Stimulated activated CD4-positive, alpha-beta T cell treated with anti-CD3 and anti-CD28 coated beads, Interleukin-2, amount 100 ng/mL, for 24 hours (primary cell): Measurements from ENCODE around the gene DSE.

Experiments used
- DNase-seq, 2 donors: peaks; one replicate each; pipeline ENCODE4 v3.0.0-alpha.2; 2020

DSE gene

GRCh38 chr6:116388924-116389323 lies 18.2 kb downstream of the DSE start:
- no peak for DNase-seq

DNA sequence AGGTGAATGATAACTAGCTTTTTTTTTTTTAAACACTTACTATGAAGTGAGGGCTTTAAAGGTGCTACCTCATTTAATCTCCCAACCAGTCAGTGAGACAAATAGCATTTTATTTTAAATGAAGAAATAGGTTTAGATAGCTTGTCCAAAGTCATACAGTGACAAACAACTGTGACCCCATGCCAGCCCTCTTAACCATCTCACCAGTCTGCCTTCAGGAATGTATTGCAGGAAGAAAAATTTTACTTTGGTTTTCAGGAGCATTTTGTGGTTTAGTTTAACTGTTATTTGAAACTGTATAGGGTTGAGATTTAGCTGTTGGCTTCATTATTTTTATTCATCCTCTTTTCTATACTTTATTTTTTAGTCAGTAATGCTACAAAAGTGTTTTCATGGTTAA lies 18.6 kb downstream of the DSE start:
- DNase-seq, result no peak

DNA sequence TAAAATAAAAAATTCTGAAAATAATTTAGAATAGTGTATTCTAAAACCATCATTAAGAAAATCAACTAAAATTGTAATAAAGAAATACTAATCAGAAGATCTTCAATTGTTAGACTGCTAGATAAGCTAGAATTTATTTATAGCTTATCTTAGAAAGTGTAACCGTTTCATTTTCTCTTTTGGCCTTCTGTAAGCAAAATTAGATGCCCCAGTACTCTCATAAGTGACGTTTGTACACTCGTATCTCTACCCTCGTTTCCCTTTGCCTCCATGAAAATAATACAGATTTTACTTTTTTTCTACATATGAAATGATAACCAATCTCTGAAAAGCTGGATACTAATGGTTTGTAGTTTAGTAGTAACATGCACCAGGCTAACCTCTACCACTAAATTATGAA lies 19.8 kb downstream of the DSE start:
- no peak for DNase-seq

DNA sequence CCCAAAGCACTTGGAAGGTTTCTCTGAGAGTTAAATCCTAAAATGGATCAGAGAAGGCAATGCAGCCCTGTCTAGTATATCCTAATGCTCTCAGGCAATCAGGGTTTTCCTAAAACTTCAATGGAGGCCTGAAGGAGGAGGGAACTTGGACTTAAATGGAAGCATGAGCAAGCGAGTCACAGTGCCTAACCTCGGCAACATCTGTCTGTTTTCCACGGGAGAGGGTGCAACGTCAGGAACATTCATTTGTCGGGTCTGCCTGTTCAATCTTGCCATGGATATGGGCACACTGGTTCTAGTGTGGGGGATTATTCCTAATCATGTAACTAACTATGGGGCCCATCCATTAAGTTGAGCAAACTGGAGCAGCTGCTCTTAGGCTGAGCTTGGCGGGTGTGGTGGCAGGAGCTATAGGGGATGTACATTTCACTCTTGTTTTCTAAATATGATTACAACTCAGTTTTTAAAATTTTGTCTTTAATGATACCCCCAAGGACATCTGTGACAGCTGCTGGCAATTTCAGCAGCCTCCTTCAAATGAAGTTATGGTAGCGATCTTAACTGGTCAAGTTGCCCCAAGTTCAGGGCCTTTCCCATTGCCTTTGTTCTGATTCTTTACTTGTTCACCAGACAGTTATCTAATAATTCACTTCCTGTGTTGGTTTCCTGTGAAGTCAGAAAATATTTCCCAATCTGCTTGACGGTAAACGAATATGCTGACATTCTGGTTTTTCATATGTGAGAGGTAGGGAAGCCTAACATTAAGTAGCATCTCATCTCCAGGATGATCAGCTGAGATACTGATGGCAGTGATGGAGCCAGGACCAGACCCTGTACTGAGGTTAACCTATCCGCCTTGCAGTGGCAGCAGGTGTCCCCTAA lies 21.6 kb downstream of the DSE start:
- DNase-seq, result no peak

GRCh38 chr6:116393430-116393829 lies 22.7 kb downstream of the DSE start:
- no peak for DNase-seq

- no peak for DNase-seq
Observed at GRCh38 chr6:116395647-116396046, 24.9 kb downstream of the DSE start.

- DNase-seq, result no peak
Observed at GRCh38 chr6:116396441-116396840, 25.7 kb downstream of the DSE start.

DNA sequence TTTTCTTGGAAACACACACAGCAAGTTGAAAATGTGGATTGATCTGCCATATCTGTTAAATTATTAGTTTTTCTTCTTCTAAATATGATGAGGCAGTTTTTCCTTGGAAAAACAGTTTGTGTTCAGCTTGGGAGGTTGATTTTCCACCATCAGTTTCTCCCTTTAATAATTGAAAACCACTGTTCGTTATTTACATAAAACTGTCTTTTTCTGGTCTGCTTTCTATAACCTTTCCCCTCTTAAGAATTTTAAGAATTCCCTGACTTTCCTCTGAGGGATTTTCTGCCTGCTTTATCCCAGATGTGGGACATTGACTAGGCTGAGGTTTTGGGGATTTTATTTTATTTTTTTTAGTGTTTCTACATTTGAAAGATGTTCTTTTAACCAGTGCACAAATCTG lies 27.2 kb downstream of the DSE start:
- no peak for DNase-seq

DNA sequence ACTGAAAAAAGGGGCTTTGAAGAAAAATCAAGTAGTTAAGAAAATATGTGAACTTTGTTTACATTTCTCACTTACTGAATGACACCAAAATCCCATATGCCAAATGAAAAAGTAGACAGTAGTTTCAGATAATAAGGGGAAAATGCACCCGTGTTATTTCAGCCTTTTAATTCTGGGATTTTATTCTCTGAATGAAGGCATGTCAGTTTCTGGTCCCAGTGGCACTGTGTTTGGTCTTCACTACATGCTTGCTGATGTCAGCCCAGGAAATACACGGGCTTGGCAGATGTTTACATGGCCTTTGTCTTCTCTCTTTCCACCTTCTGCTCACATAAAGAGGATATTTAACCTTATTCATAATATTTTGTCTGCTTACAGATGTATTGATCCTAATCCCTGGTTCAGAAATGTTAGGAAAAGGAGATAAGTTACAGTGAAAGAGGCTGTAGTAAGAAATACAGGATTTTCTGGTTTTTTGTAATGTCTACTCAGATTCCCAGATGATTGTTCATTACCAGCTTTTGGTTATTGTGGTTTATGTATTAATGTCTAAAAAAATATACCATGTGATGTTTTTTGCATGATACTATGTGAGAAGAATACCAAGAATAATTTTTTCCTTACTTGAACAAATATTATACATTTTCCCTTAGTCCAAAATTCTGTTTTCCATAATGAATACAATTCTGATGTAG lies 27.7 kb downstream of the DSE start:
- DNase-seq, result no peak

DNA sequence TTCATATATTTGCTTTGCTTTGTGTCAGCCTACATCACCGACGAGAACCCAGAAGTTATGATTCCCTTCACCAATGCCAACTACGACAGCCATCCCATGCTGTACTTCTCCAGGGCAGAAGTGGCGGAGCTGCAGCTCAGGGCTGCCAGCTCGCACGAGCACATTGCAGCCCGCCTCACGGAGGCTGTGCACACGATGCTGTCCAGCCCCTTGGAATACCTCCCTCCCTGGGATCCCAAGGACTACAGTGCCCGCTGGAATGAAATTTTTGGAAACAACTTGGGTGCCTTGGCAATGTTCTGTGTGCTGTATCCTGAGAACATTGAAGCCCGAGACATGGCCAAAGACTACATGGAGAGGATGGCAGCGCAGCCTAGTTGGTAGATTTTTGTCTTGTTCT lies 28.5 kb downstream of the DSE start:
- DNase-seq, result no peak

DNA sequence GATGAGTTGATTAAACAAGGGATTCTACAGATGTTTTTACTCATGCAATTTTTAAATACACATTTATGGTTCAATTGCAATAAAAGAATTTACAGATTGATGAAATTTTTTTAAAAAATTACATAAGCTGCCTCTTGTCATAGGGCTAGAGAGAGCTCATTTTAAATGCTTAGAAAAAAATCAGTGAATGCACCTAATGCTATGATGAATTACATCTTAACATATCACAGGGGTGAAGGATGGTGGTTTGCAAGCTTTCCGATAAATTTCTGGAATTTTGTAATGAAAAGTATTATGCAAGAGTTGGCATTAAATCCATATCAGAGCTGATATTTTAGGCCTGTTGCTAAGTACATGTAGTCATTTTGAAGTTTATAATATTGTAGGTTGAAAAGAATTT lies 29.6 kb downstream of the DSE start:
- no peak for DNase-seq

- DNase-seq, result no peak
Observed at GRCh38 chr6:116402108-116402937, 31.6 kb downstream of the DSE start.

GRCh38 chr6:116403205-116403604 lies 32.5 kb downstream of the DSE start:
- DNase-seq, result no peak

DNA sequence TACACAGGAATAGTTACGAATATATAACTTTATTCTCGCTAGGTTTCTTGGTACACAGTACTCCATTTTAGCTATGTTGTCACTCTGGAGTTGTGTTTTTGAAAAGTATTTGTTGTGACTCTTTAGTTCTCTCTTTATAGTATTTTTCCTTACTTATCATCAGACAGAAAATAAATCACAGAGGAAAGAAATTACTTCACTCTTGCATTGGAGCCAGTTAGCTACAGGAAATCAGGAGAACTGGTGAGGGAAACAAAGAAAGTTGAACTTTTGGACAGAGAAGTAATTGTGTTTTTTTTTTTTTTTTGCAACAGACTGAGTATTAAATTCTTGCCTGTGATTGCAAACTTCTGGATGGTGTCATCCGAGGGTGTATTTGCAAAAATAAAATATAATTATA lies 33.9 kb downstream of the DSE start:
- no peak for DNase-seq

- no peak for DNase-seq
Observed at GRCh38 chr6:116405138-116405537, 34.4 kb downstream of the DSE start.

DNA sequence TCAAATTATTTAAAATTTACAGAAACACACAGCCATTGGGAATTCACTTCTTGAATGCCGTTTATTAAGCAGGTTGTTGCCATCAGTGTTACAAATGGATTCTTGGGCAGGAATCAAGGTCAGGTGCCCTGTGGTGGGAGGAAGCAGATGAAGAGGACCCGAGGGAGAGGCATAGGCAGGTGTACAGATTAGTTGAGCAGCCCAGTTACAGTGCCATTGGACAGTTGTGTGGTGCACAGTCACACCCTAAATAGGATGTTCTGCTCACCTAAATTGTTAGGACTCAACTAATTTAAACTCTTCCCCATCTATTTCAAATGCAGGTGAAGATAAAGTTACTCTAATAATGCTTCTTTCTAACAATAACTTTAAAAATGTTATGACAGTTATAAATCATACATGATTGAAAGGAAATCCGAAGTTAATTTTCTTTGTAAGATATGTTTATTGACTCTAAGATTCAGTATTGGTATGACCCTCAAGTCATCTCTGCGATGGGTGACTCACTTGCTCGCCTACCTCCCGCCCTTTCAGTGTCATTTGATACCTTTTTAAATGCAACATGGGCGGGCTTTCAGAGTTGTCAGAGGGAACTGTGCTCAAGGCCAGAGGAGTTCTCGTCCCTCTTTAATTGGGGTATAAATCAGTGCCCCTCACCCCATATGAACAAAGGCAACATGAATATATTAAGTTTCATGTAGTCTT lies 35.1 kb downstream of the DSE start:
- no peak for DNase-seq

GRCh38 chr6:116406678-116407345 lies 36.1 kb downstream of the DSE start:
- no peak for DNase-seq

GRCh38 chr6:116408491-116408890 lies 37.7 kb downstream of the DSE start:
- DNase-seq, result no peak

DNA sequence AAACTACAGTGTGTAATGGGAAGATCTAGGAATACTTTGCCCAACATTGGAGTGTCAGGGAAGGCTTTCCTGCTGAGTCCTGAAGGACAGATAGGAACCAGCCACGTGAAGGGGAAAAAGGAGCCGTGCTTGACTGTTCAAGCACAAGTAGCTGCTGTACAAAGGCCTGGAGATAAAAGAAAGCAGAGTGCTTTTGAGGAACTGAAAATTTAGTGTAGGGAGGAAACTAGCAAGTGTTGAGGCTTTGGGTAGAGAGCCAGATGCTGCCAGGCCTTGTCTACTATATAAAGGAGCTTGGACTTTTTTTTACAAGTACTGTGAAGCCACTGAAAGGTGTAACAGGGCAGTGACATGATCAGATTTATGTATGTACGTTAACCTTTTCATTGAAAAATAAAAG lies 39.0 kb downstream of the DSE start:
- DNase-seq, result no peak

DNA sequence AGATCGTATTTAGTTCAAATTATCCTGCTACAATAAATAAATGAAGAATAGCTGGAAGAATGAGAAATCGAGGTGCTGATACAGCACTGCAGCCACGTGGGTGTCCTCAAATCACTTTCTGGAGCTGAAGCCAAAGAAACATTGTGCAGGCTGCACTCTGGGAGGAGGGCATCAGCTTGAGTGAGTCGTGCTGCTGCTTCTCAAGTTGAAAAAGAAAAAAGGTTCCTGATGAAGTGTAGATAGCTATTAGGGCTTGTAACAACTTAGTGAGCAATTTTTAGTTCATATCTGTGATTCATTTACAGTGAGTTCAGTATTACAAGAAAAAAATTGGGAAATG lies 40.5 kb downstream of the DSE start:
- DNase-seq, result no peak

DNA sequence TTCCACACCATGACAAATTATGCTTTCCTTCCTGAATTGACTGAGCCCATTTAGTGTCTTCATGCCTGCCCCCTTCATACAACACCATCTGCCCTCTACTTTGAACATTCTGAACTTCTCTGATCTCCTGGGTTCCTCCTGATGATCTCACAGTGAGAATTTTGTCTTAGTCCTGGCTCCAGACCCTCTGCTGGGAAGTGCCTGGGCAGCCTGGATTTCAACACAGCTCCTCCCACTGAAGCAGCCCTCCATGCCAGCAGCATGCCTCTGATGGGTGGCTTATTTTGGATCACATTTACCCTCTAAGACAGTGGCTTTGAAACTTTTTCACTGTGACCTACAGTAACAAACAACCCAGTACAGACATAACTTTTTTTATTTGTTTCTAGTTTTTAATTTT lies 41.5 kb downstream of the DSE start:
- DNase-seq, result no peak

DNA sequence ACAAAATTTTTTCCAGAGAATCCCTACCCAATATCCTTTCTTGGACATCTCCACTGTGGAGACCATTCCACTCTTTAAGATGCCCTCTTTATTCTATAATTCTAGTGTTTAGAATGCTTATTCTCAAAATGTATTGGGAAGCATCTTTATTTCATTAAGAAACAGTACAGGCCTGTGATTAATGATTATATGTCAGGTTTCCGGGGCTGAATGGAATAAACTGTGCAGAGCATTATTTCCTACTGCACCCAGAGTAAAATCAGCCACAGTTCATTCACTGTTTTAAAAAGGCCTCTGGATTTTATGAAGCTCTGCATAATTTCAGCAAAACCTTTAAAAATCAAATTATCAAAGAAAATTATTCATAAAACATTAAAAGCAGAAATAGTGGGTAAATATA lies 42.6 kb downstream of the DSE start:
- no peak for DNase-seq

- DNase-seq, result no peak
Observed at GRCh38 chr6:116417661-116418060, 46.9 kb downstream of the DSE start.
